ENCODE data around the gene POMC.
"Not testable (repeated sequence)": the region's sequence is repeated elsewhere in the genome, so short reads cannot be mapped to it uniquely, and the experiment has no call there.

POMC gene

GRCh38 chr2:25161055-25161781 lies 7.2 kb downstream of the POMC start:
- CTCF ChIA-PET = no interaction called here
- no peak for TF ChIP-seq CTCF (conservative IDR thresholded peaks at IDR 0.05; ENCODE audit: low read depth)
- H3K27ac ChIP-seq = no peak overlapping the region
- POLR2A ChIA-PET (ENCODE audit: low non-redundant PET) = no interaction called here
- no peak for DNase-seq (ENCODE audit: low spot score)

- ChIA-PET CTCF (interaction anchor here (0.7 to 0.9 kb wide), 2 partner anchors 104 to 185 kb away, joined by 3 read pairs; no protein-coding TSS in a partner anchor), POLR2A (ENCODE audit: low non-redundant PET) (no interaction called here)
- no peak overlapping the region for H3K27ac ChIP-seq
These were observed 8.0 kb downstream of the POMC start for GRCh38 chr2:25160376-25160775.

GRCh38 chr2:25159949-25160348 lies 8.4 kb downstream of the POMC start:
- POLR2A ChIA-PET (ENCODE audit: low non-redundant PET) = no interaction called here
- H3K27ac ChIP-seq = no peak overlapping the region
- TF ChIP-seq CTCF (conservative IDR thresholded peaks at IDR 0.05; ENCODE audit: low read depth) = no peak
- CTCF ChIA-PET = interaction anchor here (0.7 to 0.9 kb wide), 2 partner anchors 103 to 185 kb away, joined by 3 read pairs; no protein-coding TSS in a partner anchor
- DNase-seq (ENCODE audit: low spot score) = peak; percentile 18

More at GRCh38 chr2:25160376-25160775, 8.0 kb downstream of the POMC start:
- no peak for TF ChIP-seq CTCF (conservative IDR thresholded peaks at IDR 0.05; ENCODE audit: low read depth)
- no peak for DNase-seq (ENCODE audit: low spot score)

- no peak for DNase-seq (ENCODE audit: low spot score)
- CTCF ChIA-PET = no interaction called here
- POLR2A ChIA-PET (ENCODE audit: low non-redundant PET) = no interaction called here
- H3K27ac ChIP-seq = no peak overlapping the region
- no peak for TF ChIP-seq CTCF (conservative IDR thresholded peaks at IDR 0.05; ENCODE audit: low read depth)
These were observed 10.1 kb downstream of the POMC start for GRCh38 chr2:25158096-25158852.

GRCh38 chr2:25155401-25155800 lies 13.0 kb downstream of the POMC start:
- H3K27ac ChIP-seq = no peak overlapping the region
- CTCF ChIA-PET = interaction anchor here (1.0 kb wide), 1 partner anchor 8 kb away, joined by 3 read pairs; no protein-coding TSS in a partner anchor
- POLR2A ChIA-PET (ENCODE audit: low non-redundant PET) = no interaction called here
- no peak for DNase-seq (ENCODE audit: low spot score)
- TF ChIP-seq CTCF (conservative IDR thresholded peaks at IDR 0.05; ENCODE audit: low read depth) = no peak

- no peak for DNase-seq (ENCODE audit: low spot score)
- ChIA-PET CTCF (interaction anchor here (0.6 kb wide), 1 partner anchor 330 kb away, joined by 3 read pairs; no protein-coding TSS in a partner anchor), POLR2A (ENCODE audit: low non-redundant PET) (no interaction called here)
- TF ChIP-seq CTCF (conservative IDR thresholded peaks at IDR 0.05; ENCODE audit: low read depth) = no peak
- no peak overlapping the region for H3K27ac ChIP-seq
These were observed 16.7 kb downstream of the POMC start for GRCh38 chr2:25151718-25152117.

- DNase-seq (ENCODE audit: low spot score); POLR2A ChIA-PET (ENCODE audit: low non-redundant PET); CTCF ChIA-PET; H3K27ac ChIP-seq: not testable (repeated sequence)
These were observed 17.4 kb downstream of the POMC start for GRCh38 chr2:25150993-25151392.

Measured in RWPE1 (cell line).